ENCODE results near the gene GSAP.

Gene GSAP

GRCh38 chr7:77425101-77426051 is 9.2 kb upstream of the GSAP start:
- Histone ChIP-seq H3K27me3 (ENCODE audit: low read length) (no peaks in the 10 kb centered on the region), H2AFZ (ENCODE audit: low read depth, low read length, severe bottlenecking) (no peak overlapping the region), H3K27ac (ENCODE audit: low read depth, low read length) (no peak overlapping the region), H3F3A (ENCODE audit: insufficient read depth) (no peaks in the 10 kb centered on the region), H3K9ac (ENCODE audit: low read length) (no peak overlapping the region), H4K20me1 (ENCODE audit: low read depth, low read length) (no peaks in the 10 kb centered on the region), H3K4me2 (ENCODE audit: low read depth, low read length, poor library complexity, severe bottlenecking) (no peak overlapping the region), H3K79me2 (ENCODE audit: insufficient read depth, low read length) (no peaks in the 10 kb centered on the region), H3K9me2 (replicated peaks; ENCODE audit: insufficient read depth, low read length) (no peaks in the 10 kb centered on the region), H3K36me3 (ENCODE audit: low read length) (no peaks in the 10 kb centered on the region), H3K4me3 (ENCODE audit: insufficient read depth, low read length, poor library complexity, severe bottlenecking) (no peak overlapping the region), H3K9me3 (ENCODE audit: insufficient read depth, low read length) (no peaks in the 10 kb centered on the region)
- TF ChIP-seq EZH2phosphoT487 (conservative IDR thresholded peaks at IDR 0.05; ENCODE audit: low read length) = no peak
- TF ChIP-seq, protein P1, sequence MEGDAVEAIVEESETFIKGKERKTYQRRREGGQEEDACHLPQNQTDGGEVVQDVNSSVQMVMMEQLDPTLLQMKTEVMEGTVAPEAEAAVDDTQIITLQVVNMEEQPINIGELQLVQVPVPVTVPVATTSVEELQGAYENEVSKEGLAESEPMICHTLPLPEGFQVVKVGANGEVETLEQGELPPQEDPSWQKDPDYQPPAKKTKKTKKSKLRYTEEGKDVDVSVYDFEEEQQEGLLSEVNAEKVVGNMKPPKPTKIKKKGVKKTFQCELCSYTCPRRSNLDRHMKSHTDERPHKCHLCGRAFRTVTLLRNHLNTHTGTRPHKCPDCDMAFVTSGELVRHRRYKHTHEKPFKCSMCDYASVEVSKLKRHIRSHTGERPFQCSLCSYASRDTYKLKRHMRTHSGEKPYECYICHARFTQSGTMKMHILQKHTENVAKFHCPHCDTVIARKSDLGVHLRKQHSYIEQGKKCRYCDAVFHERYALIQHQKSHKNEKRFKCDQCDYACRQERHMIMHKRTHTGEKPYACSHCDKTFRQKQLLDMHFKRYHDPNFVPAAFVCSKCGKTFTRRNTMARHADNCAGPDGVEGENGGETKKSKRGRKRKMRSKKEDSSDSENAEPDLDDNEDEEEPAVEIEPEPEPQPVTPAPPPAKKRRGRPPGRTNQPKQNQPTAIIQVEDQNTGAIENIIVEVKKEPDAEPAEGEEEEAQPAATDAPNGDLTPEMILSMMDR (IDR thresholded peaks at IDR 0.05; ENCODE audit: insufficient read depth, low read length, poor library complexity, severe bottlenecking) = no peak

DNA sequence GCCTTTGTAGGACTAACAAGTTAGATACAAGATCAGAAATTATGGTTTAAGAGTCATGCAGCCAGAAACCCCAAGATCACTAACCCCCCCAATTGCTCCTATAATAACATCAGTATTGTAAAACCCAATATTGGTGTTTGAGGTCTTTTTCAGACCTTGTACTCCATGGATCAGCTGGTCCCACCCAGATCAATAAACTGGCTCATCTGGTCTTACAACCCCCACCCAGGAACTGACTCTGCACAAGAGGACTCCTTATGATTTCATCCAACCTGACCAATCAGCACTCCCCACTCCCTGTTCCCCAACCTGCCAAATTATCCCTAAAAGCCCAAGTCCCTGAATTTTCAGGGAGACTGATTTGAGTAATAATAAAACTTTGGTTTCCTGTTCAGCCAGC is 6.4 kb upstream of the GSAP start:
- H3K27me3 ChIP-seq (ENCODE audit: low read length) = no peaks in the 10 kb centered on the region
- TF ChIP-seq EZH2phosphoT487 (conservative IDR thresholded peaks at IDR 0.05; ENCODE audit: low read length) = no peak
- TF ChIP-seq, protein P1 (IDR thresholded peaks at IDR 0.05; ENCODE audit: insufficient read depth, low read length, poor library complexity, severe bottlenecking) = no peak

GRCh38 chr7:77420986-77421672 is 5.0 kb upstream of the GSAP start:
- H3K9ac ChIP-seq (ENCODE audit: low read length) = no peak overlapping the region
- H3K9me3 ChIP-seq (ENCODE audit: insufficient read depth, low read length) = no peaks in the 10 kb centered on the region
- H3K27me3 ChIP-seq (ENCODE audit: low read length) = no peaks in the 10 kb centered on the region
- no peak overlapping the region for H3K4me3 ChIP-seq (ENCODE audit: insufficient read depth, low read length, poor library complexity, severe bottlenecking)
- no peaks in the 10 kb centered on the region for H3F3A ChIP-seq (ENCODE audit: insufficient read depth)
- H4K20me1 ChIP-seq (ENCODE audit: low read depth, low read length) = no peaks in the 10 kb centered on the region
- no peak overlapping the region for H2AFZ ChIP-seq (ENCODE audit: low read depth, low read length, severe bottlenecking)
- no peaks in the 10 kb centered on the region for H3K9me2 ChIP-seq (replicated peaks; ENCODE audit: insufficient read depth, low read length)
- no peaks in the 10 kb centered on the region for H3K36me3 ChIP-seq (ENCODE audit: low read length)
- no peak overlapping the region for H3K27ac ChIP-seq (ENCODE audit: low read depth, low read length)
- no peak for TF ChIP-seq EZH2phosphoT487 (conservative IDR thresholded peaks at IDR 0.05; ENCODE audit: low read length)
- TF ChIP-seq, protein P1 (IDR thresholded peaks at IDR 0.05; ENCODE audit: insufficient read depth, low read length, poor library complexity, severe bottlenecking) = no peak
- H3K79me2 ChIP-seq (ENCODE audit: insufficient read depth, low read length) = no peaks in the 10 kb centered on the region
- H3K4me2 ChIP-seq (ENCODE audit: low read depth, low read length, poor library complexity, severe bottlenecking) = no peak overlapping the region

More for the DNA sequence above, 6.4 kb upstream of the GSAP start:
- no peak overlapping the region for H3K4me3 ChIP-seq (ENCODE audit: insufficient read depth, low read length, poor library complexity, severe bottlenecking)
- H2AFZ ChIP-seq (ENCODE audit: low read depth, low read length, severe bottlenecking) = no peak overlapping the region
- H3K4me2 ChIP-seq (ENCODE audit: low read depth, low read length, poor library complexity, severe bottlenecking) = no peak overlapping the region
- no peaks in the 10 kb centered on the region for H3K36me3 ChIP-seq (ENCODE audit: low read length)
- H4K20me1 ChIP-seq (ENCODE audit: low read depth, low read length) = no peaks in the 10 kb centered on the region
- no peaks in the 10 kb centered on the region for H3F3A ChIP-seq (ENCODE audit: insufficient read depth)
- H3K9me3 ChIP-seq (ENCODE audit: insufficient read depth, low read length) = no peaks in the 10 kb centered on the region
- no peak overlapping the region for H3K9ac ChIP-seq (ENCODE audit: low read length)
- H3K79me2 ChIP-seq (ENCODE audit: insufficient read depth, low read length) = no peaks in the 10 kb centered on the region
- no peak overlapping the region for H3K27ac ChIP-seq (ENCODE audit: low read depth, low read length)
- H3K9me2 ChIP-seq (replicated peaks; ENCODE audit: insufficient read depth, low read length) = no peaks in the 10 kb centered on the region

All from SU-DHL-6 (cell line).